K562 (cell line): ENCODE results near the gene MFSD6L. TPM values are rescaled to one million over a fixed set of nuclear protein-coding genes. Genes with fewer than 3 reads are reported as not detected.

ENCODE experiments used
- ATAC-seq: fragments of 200-7000 bp; cut with Tn5 transposase; 3 replicates; pipeline ENCODE4 v1.9.1; 2020; ENCODE audit warnings: moderate library complexity
- BruUV-seq: library from RNA; stranded (reverse); fragments of 400-500 nt; replicated peaks from 2 replicates; lab custom pipeline; 2021; lab: Mats Ljungman, UMichigan
- CTCF ChIA-PET: fragments of 300-600 bp; formaldehyde crosslinking; extraction: SDS; loops from one replicate; lab custom pipeline; 2021; ENCODE audit warnings: low intra/inter-chr PET ratio; lab: Yijun Ruan, JAX
- POLR2A ChIA-PET: fragments of 300-600, 350-650 bp; sonication (Branson Sonifier 250); formaldehyde crosslinking; extraction: SDS; loops from one replicate; lab custom pipeline; 2021; ENCODE audit warnings: antibody characterized with exemption, inconsistent platforms; lab: Yijun Ruan, JAX
- DNase-seq, 4 experiments: peaks; one replicate each; pipeline versions ENCODE4 v3.0.0 to v3.0.0-alpha.2; 2011 to 2018; ENCODE audit warnings: low spot score in 3 of 4, mixed read lengths in 3 of 4; ENCODE audit errors: extremely low read depth in 1 of 4
- FAIRE-seq: peaks from 2 replicates; lab custom pipeline; 2011; peaks lifted over from hg19 to GRCh38; lab: Jason Lieb, UNC
- H2AFZ ChIP-seq: 2 replicates; pipeline ENCODE4 v1.6.0; 2011; ENCODE audit warnings: low read depth, low read length, control low read depth, inconsistent platforms
- H3K27ac ChIP-seq: fragments of 200-600 bp; 3 replicates; pipeline ENCODE4 v1.8.0; 2011; ENCODE audit warnings: low read depth, mild to moderate bottlenecking, control low read depth, inconsistent platforms, low read length, moderate library complexity, mixed read lengths; ENCODE audit errors: extremely low read depth
- H3K27me3 ChIP-seq, 2 experiments: fragments of 300-600 bp in 1 of 2; 2 replicates in 1 of 2; 3 replicates in 1 of 2; pipeline versions ENCODE4 v1.6.0 to v1.8.0; 2011; ENCODE audit warnings: inconsistent platforms in 2 of 2, low read length in 2 of 2, mild to moderate bottlenecking in 1 of 2, mixed read lengths in 1 of 2, moderate library complexity in 1 of 2; ENCODE audit not compliant: control insufficient read depth in 2 of 2, insufficient read depth in 2 of 2
- H3K36me3 ChIP-seq: fragments of 300-600 bp; 3 replicates; pipeline ENCODE4 v1.8.0; 2011; ENCODE audit warnings: mild to moderate bottlenecking, low read length, inconsistent platforms; ENCODE audit not compliant: control insufficient read depth, insufficient read depth
- H3K4me1 ChIP-seq, 2 experiments: fragments of 200-600 bp in 1 of 2; replicated peaks in 1 of 2; 2 replicates in 1 of 2; 3 replicates in 1 of 2; pipeline versions ENCODE4 v1.5.1 to v1.8.0; 2011; ENCODE audit warnings: inconsistent platforms in 2 of 2, low read length in 2 of 2, mild to moderate bottlenecking in 1 of 2, mixed read lengths in 1 of 2, moderate library complexity in 1 of 2; ENCODE audit not compliant: control insufficient read depth in 2 of 2, insufficient read depth in 2 of 2
- H3K4me2 ChIP-seq: 2 replicates; pipeline ENCODE4 v1.6.1; 2011; ENCODE audit warnings: low read length, control low read depth, inconsistent platforms, mixed read lengths; ENCODE audit not compliant: insufficient read depth
- H3K4me3 ChIP-seq: fragments of 200-600 bp; sonication (generic), shearing (Covaris generic); 2 replicates; pipeline ENCODE4 v1.5.1; 2016; ENCODE audit warnings: control low read depth, inconsistent platforms
- H3K79me2 ChIP-seq: fragments of 200-600 bp; 3 replicates; pipeline ENCODE4 v1.8.0; 2011; ENCODE audit warnings: low read length, inconsistent platforms; ENCODE audit not compliant: control insufficient read depth, insufficient read depth
- H3K9ac ChIP-seq, 2 experiments: 2 replicates each; pipeline versions ENCODE4 v1.6.0 to v1.6.1; 2011; ENCODE audit warnings: low read depth in 2 of 2, low read length in 2 of 2, control low read depth in 1 of 2, inconsistent platforms in 1 of 2, mild to moderate bottlenecking in 1 of 2, mixed read lengths in 1 of 2; ENCODE audit not compliant: insufficient read depth in 1 of 2
- H3K9me1 ChIP-seq: one replicate; pipeline ENCODE4 v1.6.0; 2011; ENCODE audit warnings: inconsistent platforms, mild to moderate bottlenecking, low read length, moderate library complexity; ENCODE audit not compliant: control insufficient read depth, insufficient read depth
- H3K9me3 ChIP-seq: replicated peaks from 2 replicates; pipeline ENCODE4 v1.5.1; 2011; ENCODE audit warnings: low read depth, low read length, inconsistent platforms; ENCODE audit not compliant: control insufficient read depth, insufficient read depth
- H4K20me1 ChIP-seq: replicated peaks from 2 replicates; pipeline ENCODE4 v1.6.1; 2011; ENCODE audit warnings: low read length, inconsistent platforms, mixed read lengths; ENCODE audit not compliant: control insufficient read depth, insufficient read depth
- HES1 ChIP-seq: fragments of 450-650 bp; IDR thresholded peaks from 2 replicates; pipeline ENCODE4 v1.6.1; 2016; ENCODE audit warnings: low read depth, mild to moderate bottlenecking, moderate library complexity
- HNRNPL ChIP-seq: fragments of 200-400 bp; formaldehyde crosslinking; IDR thresholded peaks from 2 replicates; pipeline ENCODE4 v1.6.1; 2017; ENCODE audit warnings: low read depth, mild to moderate bottlenecking, low read length
- NRF1 ChIP-seq, 2 experiments: fragments of 450-650 bp; IDR thresholded peaks in 1 of 2; conservative IDR thresholded peaks in 1 of 2; 2 replicates each; pipeline ENCODE4 v1.6.1; 2014; ENCODE audit warnings: mild to moderate bottlenecking in 2 of 2
- ZFP36 ChIP-seq: fragments of 150-350 bp; IDR thresholded peaks from 2 replicates; pipeline ENCODE4 v1.6.1; 2018; ENCODE audit warnings: low read length, low read depth; ENCODE audit not compliant: partially characterized antibody
- ZNF143 ChIP-seq: sonication (generic); formaldehyde crosslinking; IDR thresholded peaks from 2 replicates; pipeline ENCODE4 v1.9.0; 2022; ENCODE audit warnings: mild to moderate bottlenecking, missing genetic modification reagents
- ZNF316 ChIP-seq: fragments of 450-650 bp; IDR thresholded peaks from 2 replicates; pipeline ENCODE4 v1.6.1; 2016
- WGBS: fragments of 100-300 bp; shearing (Covaris generic); methylation state at CpG from one replicate; pipeline ENCODE4 v1.1.6; 2016; ENCODE audit warnings: low coverage, mixed read lengths; ENCODE audit not compliant: insufficient coverage; ENCODE audit errors: missing lambda C conversion rate; 5-methylcytosine and 5-hydroxymethylcytosine counted together
- in situ Hi-C: fragments of 300-500 bp; cut with MboI; formaldehyde crosslinking; loops from 4 replicates; pipeline ENCODE4 v1.15.0; 2018; ENCODE audit warnings: inconsistent platforms, mixed read lengths
- intact Hi-C: fragments of 100-400 bp; cut with micrococcal nuclease; formaldehyde crosslinking; loops from 2 replicates; pipeline ENCODE4 v1.14.2; 2022
- polyA plus RNA-seq, 8 experiments: library from polyadenylated mRNA; depleted of rRNA in 4 of 8; stranded (reverse) in 5 of 8; unstranded in 3 of 8; fragments of >200 nt; fragmentation: Nextera tagmentation in 2 of 8; fragmentation: Illumina TruSeq in 1 of 8; extraction: Ambion mirVana in 2 of 8; extraction: Trizol in 1 of 8; gene quantifications; 2 replicates each; pipeline versions ENCODE4 v1.2.1 to v1.2.3, GENCODE V29; 2011 to 2014; ENCODE audit warnings: inconsistent platforms in 1 of 8, missing spikeins in 1 of 8
- total RNA-seq, 7 experiments: library from RNA; depleted of rRNA in 6 of 7; stranded (reverse); fragments of >200 nt in 6 of 7; fragmentation: Illumina TruSeq in 2 of 7; extraction: Trizol in 2 of 7; gene quantifications; 2 replicates each; pipeline versions ENCODE4 v1.2.1 to v1.2.3, GENCODE V29; 2011 to 2021; ENCODE audit warnings: low replicate concordance in 1 of 7

The MFSD6L gene
- total and polyA plus RNA-seq, 9 of the 15 experiments (the other 6 are each of a cell fraction or from before 2014, with no cell fraction given) = not detected

DNA sequence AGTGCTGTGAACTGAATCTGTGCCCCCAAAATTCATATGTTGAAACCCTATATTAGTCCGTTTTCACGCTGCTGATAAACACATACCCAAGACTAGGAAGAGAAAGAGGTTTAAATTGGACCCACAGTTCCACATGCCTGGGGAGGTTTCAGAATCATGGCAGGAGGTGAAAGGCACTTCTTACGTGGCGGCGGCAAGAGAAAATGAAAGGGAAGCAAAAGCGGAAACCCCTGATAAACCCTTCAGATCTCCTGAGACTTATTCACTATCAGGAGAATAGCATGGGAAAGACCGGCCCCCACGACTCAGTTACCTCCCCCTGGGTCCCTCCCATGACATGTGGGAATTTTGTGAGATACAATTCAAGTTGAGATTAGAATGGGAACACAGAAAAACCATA lies 37.2 kb downstream of the MFSD6L start:
- no peak for ATAC-seq
- no peak overlapping the region for H3K4me3 ChIP-seq
- in situ Hi-C loops (no loop called here), intact Hi-C loops (no loop called here)
- H3K79me2 ChIP-seq = no peaks in the 10 kb centered on the region
- H2AFZ ChIP-seq = no peak overlapping the region
- H3K4me1 ChIP-seq = no peaks in the 10 kb centered on the region
- no peaks in the 10 kb centered on the region for H3K9me1 ChIP-seq
- no peak overlapping the region for H3K27ac ChIP-seq
- FAIRE-seq = no peak
- no peak overlapping the region for H3K4me2 ChIP-seq
- 0% methylated on average over 7 of the region's 8 CpGs for WGBS
- BruUV-seq = no TSS peak
- CTCF ChIA-PET = no interaction called here
- H3K9me3 ChIP-seq = no peaks in the 10 kb centered on the region
- POLR2A ChIA-PET = no interaction called here
- H4K20me1 ChIP-seq = no peaks in the 10 kb centered on the region
- no peaks in the 10 kb centered on the region for H3K36me3 ChIP-seq
- peaks cover 0 to 29% of the 10 kb centered on the region in 2 experiments; a peak in 3 of 5 replicates for H3K27me3 ChIP-seq
- H3K9ac ChIP-seq = no peak overlapping the region
- no peak for TF ChIP-seq ZNF316
- peak; percentile 53 for TF ChIP-seq ZFP36
- DNase-seq = no peak

GRCh38 chr17:8758137-8758596 lies 41.0 kb downstream of the MFSD6L start, which contains the start of gene SPDYE4:
Gene SPDYE4 (minus strand): TSS chr17:8758546. CDS start chr17:8758382, 164 bp downstream.
- Histone ChIP-seq H3K36me3 (no peaks in the 10 kb centered on the region), H3K9ac (no peak within 1 kb of the TSS), H3K9me1 (no peaks in the 10 kb centered on the region), H4K20me1 (no peaks in the 10 kb centered on the region), H3K27me3 (peaks cover 2 to 37% of the 10 kb centered on the region in 2 experiments; a peak in 3 of 5 replicates), H3K9me3 (no peaks in the 10 kb centered on the region), H3K4me3 (no peak within 1 kb of the TSS), H3K4me2 (no peak within 1 kb of the TSS), H3K79me2 (no peaks in the 10 kb centered on the region), H3K27ac (no peak within 1 kb of the TSS), H3K4me1 (no peaks in the 10 kb centered on the region), H2AFZ (no peak within 1 kb of the TSS)
- intact Hi-C loops (no loop called here), in situ Hi-C loops (loop anchor here (10.0 kb wide), 1 partner anchor 353 kb away; no protein-coding TSS in a partner anchor)
- FAIRE-seq (no peak), DNase-seq (no peak), ATAC-seq (no peak)
- TF ChIP-seq ZNF143 (CRISPR knock-in tag) (no peak), NRF1 (conservative IDR thresholded peaks at IDR 0.05 in 1 of 2, IDR thresholded peaks at IDR 0.05 in 1 of 2) (no peak), HES1 (no peak), HNRNPL (no peak)
- 0% methylated on average over 14 of the region's 15 CpGs for WGBS
- no TSS peak for BruUV-seq
- ChIA-PET POLR2A (interaction anchor here (0.7 kb wide), 1 partner anchor 26 kb away, joined by 4 read pairs; no protein-coding TSS in a partner anchor), CTCF (no interaction called here)
